Fibroblast of the conjunctiva (primary cell): ENCODE results near the gene ZNF419.
A peak's percentile ranks its signal among the peaks of the same experiment; 100 is the strongest.
"Not testable (repeated sequence)": the region's sequence is repeated elsewhere in the genome, so short reads cannot be mapped to it uniquely, and the experiment has no call there.

Experiments used
- DNase-seq: peaks from one replicate; pipeline ENCODE4 v3.0.0-alpha.2; 2010; ENCODE audit warnings: low read depth

ZNF419 gene

DNA sequence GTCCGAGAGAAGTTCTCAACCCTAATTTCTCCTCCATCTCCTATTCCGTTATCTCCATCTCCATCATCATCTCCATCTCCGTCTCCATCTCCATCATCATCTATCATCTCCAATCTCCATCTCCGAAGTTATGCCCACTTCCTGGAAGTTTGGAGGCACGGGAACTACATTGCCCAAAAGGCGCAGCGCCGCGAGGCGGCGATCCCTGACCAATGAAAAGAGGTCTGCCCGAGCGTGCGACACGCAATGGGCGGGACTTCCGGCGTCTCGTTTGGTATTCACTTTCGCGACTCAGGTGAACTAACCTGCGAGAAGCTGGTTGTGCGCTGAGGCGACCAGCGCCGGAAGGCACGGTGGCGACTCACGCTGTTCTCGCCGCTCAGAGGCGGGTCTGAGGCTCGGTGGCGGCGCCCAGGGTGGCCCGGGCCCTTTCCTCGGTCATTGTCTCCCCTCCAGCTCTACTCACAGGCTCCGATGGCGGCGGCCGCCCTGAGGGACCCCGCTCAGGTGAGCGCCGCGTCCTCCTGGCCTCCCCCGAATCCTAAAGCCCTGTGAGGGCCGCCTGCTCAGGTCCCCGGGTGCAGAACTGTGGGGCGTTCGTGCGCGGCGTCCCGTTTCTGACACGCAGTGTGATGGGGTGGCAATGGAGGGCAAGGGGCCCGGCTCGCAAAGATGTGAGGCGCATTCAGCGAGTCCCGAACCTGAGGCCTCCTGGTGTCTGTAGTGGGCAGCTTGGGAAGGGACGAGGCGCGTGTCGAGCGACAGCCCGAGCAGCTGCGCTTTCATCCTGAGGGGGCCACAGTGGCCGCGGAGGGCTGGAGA, at the start of gene ZNF419:
ZNF419 (plus strand) TSS at position 274 of the 822 bp plus-strand sequence; CDS start at position 475, 201 bp downstream.
- DNase-seq, result peak; percentile 61

DNA sequence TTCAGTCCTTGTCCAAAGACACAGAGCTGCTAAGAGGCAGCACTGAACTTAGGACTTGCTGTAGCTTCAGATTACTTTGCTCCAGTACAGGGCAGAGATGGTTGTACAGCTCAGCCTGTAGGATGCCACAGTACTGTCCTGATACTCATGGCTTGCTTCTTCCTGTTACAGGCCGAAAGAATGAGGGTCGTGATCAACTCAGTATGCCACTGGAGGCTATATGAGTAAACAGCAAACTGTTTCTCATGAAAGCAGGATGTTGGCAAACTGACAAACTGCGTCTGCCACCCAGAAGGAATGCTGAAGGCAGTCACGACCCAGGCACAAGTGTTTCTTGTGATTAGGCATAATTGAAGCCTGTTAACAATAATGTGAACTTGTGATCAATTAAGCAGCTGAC, 49.6 kb upstream of the ZNF419 start:
- DNase-seq, result no peak

DNA sequence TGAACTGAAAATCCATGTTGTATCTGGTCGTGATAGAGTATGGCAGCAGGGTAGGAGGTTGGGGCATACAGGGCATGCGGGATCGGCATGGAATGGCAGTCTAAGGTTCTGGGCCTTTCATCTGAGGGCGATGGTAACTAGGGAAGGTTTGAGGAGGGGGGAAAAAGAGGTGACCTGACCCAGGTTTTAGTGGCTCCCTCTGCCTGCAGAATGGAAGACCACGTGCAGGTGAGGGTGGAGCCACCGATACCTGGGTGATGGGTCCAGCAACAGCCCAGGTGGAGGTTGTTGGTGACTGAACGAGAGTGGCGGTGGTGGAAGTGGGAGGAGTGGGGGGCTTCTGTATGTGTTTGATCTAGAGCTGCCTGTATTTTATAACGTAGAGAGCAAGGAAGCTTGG, 48.6 kb upstream of the ZNF419 start:
- DNase-seq, result no peak

DNA sequence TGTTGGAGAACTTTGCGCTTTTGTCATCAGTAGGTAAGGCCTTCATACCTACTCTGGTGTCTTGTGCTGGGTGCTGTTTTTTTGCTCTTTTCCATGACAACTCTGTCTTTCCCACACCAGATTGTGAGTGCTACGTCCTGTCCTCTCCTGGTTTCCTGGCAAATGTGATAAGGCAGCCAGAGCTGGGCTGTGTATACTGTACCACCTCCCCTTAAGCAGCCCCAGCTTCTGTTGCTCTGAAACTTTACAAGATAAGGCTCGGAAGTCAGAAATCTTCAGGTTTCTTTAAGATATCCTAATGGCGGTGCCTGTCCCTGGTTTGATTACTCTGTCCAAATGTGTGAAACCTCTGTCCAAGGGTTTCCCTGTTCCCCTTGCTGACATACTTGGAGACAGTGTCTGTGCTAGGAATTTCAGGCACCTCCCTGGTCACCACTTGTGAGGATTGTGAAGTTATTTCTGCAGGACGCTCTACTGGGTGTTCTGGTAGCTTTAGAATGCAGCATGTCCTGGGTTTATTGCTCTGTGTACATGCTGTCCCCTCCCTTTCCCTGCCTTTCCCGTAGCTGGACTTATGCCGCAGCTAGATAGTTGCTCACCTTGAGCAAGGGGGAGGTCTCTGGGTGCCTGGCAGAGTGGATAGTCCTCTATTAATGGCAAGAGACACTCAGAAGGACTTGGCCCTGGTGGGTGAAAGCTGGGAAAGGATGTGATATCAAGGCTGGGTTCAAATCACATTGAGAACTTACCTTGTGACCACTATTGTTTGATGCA, 45.4 kb upstream of the ZNF419 start:
- no peak for DNase-seq

DNA sequence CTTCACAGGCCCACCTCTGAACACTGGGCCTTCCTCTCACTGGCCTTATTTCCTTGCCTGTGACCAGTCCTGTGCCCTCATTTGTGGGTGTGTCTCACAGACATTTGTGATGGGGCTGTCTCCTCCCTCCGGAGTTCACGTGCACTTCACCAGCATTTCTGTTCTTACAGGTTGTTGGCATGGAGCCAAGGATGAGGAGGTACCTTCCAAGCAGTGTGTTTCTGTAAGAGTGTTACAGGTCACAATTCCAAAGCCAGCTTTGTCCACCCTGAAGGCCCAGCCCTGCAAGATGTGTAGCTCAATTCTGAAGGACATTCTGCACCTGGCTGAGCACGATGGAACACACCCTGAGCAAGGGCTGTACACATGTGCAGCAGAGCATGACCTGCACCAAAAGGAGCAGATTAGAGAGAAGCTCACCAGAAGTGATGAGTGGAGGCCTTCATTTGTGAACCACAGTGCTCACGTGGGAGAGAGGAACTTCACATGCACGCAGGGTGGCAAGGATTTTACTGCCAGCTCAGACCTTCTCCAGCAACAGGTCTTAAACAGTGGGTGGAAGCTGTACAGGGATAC, 44.3 kb upstream of the ZNF419 start:
- DNase-seq, result no peak

DNA sequence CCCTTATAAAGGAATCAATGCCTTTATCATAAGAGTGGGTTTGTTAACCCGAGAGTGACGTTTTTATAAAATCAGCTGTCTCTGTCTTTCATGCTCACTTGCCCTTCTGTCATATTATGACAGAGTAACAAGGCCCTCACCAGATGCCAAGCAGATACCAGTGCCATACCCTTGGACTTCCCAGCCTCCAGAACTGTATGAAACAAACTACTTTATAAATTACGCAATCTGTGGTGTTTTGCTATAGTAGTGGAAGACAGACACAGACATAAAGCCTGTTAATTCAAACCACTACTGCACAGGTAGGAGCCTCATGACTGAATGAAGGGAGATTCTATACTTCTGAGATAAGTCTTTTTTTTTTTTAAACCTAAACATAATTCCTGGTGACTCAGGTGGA, 35.2 kb upstream of the ZNF419 start:
- no peak for DNase-seq

- DNase-seq, result no peak
These were observed 21.7 kb upstream of the ZNF419 start for GRCh38 chr19:57465680-57466381.

- DNase-seq, result no peak
These were observed 21.1 kb upstream of the ZNF419 start for GRCh38 chr19:57466489-57466888.

- DNase-seq, result no peak
These were observed 13.9 kb upstream of the ZNF419 start for GRCh38 chr19:57473646-57474045.

DNA sequence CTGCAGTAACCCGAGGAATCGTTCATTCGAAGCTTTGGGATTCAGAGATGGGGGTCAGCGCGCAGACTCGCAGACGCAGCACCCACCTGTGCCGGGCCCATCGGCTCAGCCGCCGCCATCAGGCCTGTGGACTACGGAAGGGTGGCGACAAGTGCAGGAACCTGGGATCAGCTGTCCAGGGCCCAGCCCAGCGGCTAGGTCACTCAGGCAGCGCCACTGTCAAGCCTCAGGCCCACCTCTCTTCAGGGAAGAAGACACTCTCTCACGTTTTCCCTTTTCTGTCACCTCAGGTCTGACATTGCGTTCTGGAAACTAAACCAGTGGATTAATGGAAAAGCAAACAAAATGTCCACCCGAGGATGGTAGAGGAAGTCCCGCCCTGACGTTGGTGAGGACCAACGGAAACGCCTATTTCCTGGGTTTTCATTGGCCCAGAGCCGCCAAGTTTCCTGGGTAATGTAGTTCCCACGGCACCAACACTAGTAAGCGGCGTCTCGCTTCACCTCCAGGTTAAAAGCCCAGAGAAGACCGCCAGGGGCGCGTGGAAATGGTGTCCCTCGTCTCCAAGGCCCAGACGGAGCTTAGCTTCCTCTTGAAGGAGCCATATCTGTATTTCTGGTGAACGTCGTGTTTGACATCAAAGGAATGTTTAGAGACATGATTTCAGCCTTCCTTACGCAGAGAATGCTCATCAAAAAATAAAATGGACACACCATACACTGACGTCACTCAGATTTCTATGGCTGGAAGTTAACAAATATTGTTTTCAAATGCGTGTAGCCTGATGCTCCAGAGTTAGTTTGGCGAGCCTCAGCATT, 10.2 kb upstream of the ZNF419 start, which contains the start of gene ZNF772:
ZNF772 (minus strand) TSS at position 376 of the 818 bp plus-strand sequence; CDS start at position 119, 257 bp downstream.
- peak; percentile 74 for DNase-seq

GRCh38 chr19:57488299-57488644, 722 bp downstream of the ZNF419 start:
- not testable (repeated sequence) for DNase-seq

DNA sequence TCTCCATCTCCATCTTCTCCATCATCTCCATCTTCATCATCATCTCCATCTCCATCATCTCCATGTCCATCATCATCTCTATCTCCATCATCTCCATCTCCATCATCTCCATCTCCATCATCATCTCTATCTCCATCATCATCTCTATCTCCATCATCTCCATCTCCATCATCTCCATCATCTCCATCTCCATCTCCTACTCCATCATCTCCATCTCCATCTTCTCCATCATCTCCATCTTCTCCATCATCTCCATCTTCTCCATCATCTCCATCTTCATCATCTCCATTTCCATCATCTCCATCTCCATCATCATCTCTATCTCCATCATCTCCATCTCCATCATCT, 11.8 kb downstream of the ZNF419 start:
- DNase-seq, result not testable (repeated sequence)

GRCh38 chr19:57499680-57500395, 12.3 kb downstream of the ZNF419 start, which contains the start of gene ZNF773:
TSS of gene ZNF773 (plus strand) at chr19:57499938. CDS start at chr19:57500081, 143 bp downstream.
- peak; percentile 90 for DNase-seq

DNA sequence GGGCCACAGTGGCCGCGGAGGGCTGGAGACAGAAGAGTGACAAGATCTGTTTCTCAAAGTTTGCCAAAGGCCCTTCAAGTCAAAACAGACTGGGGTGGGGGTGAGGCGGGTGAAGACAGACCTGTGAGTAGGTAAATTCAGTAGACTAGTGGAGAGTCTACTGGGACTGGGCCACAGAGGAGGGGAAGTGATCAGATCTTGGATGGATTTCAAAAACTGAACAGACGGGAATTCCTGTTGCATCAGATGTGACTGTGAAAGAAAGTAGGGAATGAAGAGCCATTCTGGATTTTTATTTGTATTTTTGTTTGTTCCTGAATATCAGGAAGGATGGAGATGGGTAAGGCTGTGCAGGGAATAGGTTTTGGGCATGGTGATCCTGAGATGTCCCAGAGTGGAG, 12.8 kb downstream of the ZNF419 start:
- DNase-seq, result peak; percentile 57

- no peak for DNase-seq
These were observed 18.6 kb downstream of the ZNF419 start for GRCh38 chr19:57506163-57506562.

- no peak for DNase-seq
These were observed 23.9 kb downstream of the ZNF419 start for GRCh38 chr19:57511484-57511883.

GRCh38 chr19:57512845-57513244, 25.3 kb downstream of the ZNF419 start:
- no peak for DNase-seq

DNA sequence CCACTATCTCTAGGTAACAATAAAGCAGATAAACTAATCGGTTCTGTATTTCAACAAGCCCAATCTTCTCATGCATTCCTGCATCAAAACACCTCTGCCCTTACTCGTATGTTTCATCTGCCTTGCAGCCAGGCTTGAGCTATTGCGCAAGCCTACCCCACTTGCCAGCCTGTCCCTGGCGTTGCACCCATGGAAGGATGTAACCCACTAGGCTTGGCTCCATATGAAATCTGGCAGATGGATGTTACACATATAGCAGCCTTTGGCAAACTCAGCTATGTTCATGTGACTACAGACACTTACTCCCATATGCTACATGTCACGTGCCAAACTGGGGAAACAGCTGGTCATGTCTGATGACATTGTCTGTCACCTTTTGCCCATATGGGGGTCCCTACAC, 27.7 kb downstream of the ZNF419 start:
- no peak for DNase-seq

DNA sequence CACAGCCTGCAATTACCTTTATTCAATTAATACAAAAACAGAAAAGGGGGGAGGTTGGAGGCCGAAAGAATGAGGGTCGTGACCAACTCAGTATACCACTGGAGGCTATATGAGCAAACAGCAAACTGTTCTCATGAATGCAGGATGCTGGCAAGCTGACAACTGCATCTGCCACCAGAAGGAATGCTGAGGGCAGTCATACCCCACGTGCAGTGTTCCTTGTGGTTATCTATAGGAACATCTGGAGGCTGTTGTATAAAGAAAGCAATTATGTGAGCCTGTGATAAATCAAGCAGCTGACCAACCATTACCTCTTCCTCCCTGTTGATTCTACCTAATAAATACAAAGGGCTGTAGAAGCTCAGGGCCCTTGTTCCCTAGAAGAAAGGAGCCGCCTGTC, 30.5 kb downstream of the ZNF419 start:
- DNase-seq, result not testable (repeated sequence)

DNA sequence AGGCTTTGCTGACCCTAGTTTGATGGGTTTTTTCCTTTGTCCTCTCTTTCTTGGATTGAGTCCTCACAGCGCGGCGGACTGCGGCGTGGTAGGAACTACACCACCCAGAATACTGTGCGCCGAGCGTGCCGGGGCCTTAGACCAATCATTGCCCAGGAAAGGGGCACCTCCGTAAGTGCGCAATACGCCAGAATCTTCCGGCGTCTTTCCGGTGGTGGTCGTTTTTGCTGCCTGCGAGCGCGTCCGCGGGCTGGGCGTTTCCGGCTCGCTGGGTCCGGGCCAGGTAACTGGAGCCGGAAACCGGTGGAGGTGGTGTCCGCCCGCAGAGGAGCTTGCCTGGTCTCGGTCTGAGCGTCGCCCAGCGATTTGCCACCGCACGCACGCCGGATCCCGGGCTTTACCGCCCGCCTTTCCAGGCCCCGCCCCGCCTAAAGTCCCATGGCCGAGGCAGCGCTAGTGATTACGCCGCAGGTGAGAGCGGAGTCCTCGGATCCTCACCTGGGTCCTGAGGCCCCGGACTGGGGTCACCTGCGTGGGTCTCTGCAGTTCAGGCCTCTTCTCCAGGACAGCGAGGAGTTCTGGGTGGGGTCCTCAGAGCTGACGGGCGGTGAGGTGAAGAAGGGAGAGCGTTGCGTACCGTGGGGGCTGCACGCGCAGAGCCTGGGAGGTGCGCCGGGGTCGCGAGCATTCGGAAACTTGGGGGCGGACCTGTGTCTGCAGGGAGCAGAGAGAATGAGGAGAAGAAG, 39.8 kb downstream of the ZNF419 start, which contains the start of gene ZNF549:
ZNF549 (plus strand) TSS at position 221 of the 746 bp plus-strand sequence; CDS start at position 439, 218 bp downstream.
- peak; percentile 78 for DNase-seq
